H1 (cell line): ENCODE data around the gene CTDP1. TPM values are rescaled to one million over a fixed set of nuclear protein-coding genes. Genes with fewer than 3 reads are reported as not detected.

Source experiments
- CTCF ChIA-PET: fragments of 300-600 bp; sonication (Branson Sonifier 250); formaldehyde crosslinking; loops from one replicate; lab custom pipeline; 2021; ENCODE audit not compliant: partially characterized antibody; lab: Charles Lee
- POLR2A ChIA-PET: fragments of 300-600 bp; sonication (Branson Sonifier 250); formaldehyde crosslinking; loops from one replicate; lab custom pipeline; 2021; ENCODE audit warnings: inconsistent platforms; ENCODE audit not compliant: partially characterized antibody; lab: Charles Lee
- DNase-seq, 2 experiments: peaks; one replicate each; pipeline versions ENCODE4 v3.0.0 to v3.0.0-alpha.2; 2010 to 2022; ENCODE audit warnings: low spot score in 2 of 2, low read depth in 1 of 2, mixed read lengths in 1 of 2
- FAIRE-seq: peaks from 2 replicates; lab custom pipeline; 2011; peaks lifted over from hg19 to GRCh38; lab: Jason Lieb, UNC
- H2AFZ ChIP-seq: 2 replicates; pipeline ENCODE4 v1.8.1; 2012; ENCODE audit warnings: low read length, inconsistent platforms
- H2AK5ac ChIP-seq: 2 replicates; pipeline ENCODE4 v1.6.1; 2013; ENCODE audit warnings: low read depth, low read length
- H2BK120ac ChIP-seq: replicated peaks from 2 replicates; pipeline ENCODE3; 2013; ENCODE audit warnings: low read depth, low read length, inconsistent platforms
- H2BK12ac ChIP-seq: 2 replicates; pipeline ENCODE4 v1.6.1; 2013; ENCODE audit warnings: low read depth, low read length
- H2BK15ac ChIP-seq: 2 replicates; pipeline ENCODE4 v1.6.1; 2013; ENCODE audit warnings: low read length
- H2BK20ac ChIP-seq: 2 replicates; pipeline ENCODE4 v1.6.1; 2013; ENCODE audit warnings: low read length
- H2BK5ac ChIP-seq: 2 replicates; pipeline ENCODE4 v1.6.1; 2013; ENCODE audit warnings: low read depth, low read length
- H3K14ac ChIP-seq: 2 replicates; pipeline ENCODE4 v1.6.1; 2013; ENCODE audit warnings: inconsistent platforms; ENCODE audit not compliant: insufficient read length
- H3K18ac ChIP-seq: 2 replicates; pipeline ENCODE4 v1.6.1; 2013; ENCODE audit warnings: low read length; ENCODE audit errors: extremely low read depth
- H3K23ac ChIP-seq: 2 replicates; pipeline ENCODE4 v1.6.1; 2013; ENCODE audit warnings: inconsistent platforms; ENCODE audit not compliant: insufficient read length
- H3K23me2 ChIP-seq: 2 replicates; pipeline ENCODE4 v1.6.1; 2013; ENCODE audit warnings: low read depth, low read length
- H3K27ac ChIP-seq: 2 replicates; pipeline ENCODE4 v1.6.1; 2011; ENCODE audit warnings: low read depth, low read length, inconsistent platforms
- H3K27me3 ChIP-seq, 4 experiments: replicated peaks in 1 of 4; 1 replicate in 1 of 4; 2 replicates in 3 of 4; pipeline versions ENCODE4 v1.6.1 to v1.8.1; 2011 to 2013; ENCODE audit warnings: low read length in 3 of 4, mild to moderate bottlenecking in 3 of 4, inconsistent platforms in 2 of 4, mixed read lengths in 2 of 4, moderate library complexity in 1 of 4; ENCODE audit not compliant: control insufficient read depth in 3 of 4, insufficient read depth in 3 of 4; ENCODE audit errors: extremely low read depth in 1 of 4
- H3K36me3 ChIP-seq, 4 experiments: 2 replicates each; pipeline versions ENCODE4 v1.6.1 to v1.8.1; 2011 to 2013; ENCODE audit warnings: mild to moderate bottlenecking in 4 of 4, low read length in 3 of 4, moderate library complexity in 2 of 4, control low read depth in 1 of 4, inconsistent platforms in 1 of 4; ENCODE audit not compliant: insufficient read depth in 4 of 4, control insufficient read depth in 2 of 4
- H3K4ac ChIP-seq: replicated peaks from 2 replicates; pipeline ENCODE3; 2013; ENCODE audit warnings: low read length, low read depth, mixed read lengths, inconsistent platforms; ENCODE audit not compliant: insufficient read length
- H3K4me1 ChIP-seq, 4 experiments: replicated peaks in 1 of 4; 1 replicate in 1 of 4; 2 replicates in 3 of 4; pipeline versions ENCODE4 v1.6.1 to v1.8.1; 2011 to 2013; ENCODE audit warnings: low read length in 3 of 4, inconsistent platforms in 2 of 4, mixed read lengths in 1 of 4; ENCODE audit not compliant: insufficient read depth in 4 of 4, control insufficient read depth in 3 of 4
- H3K4me2 ChIP-seq, 2 experiments: 2 replicates each; pipeline versions ENCODE4 v1.6.1 to v1.8.1; 2011 to 2013; ENCODE audit warnings: low read depth in 2 of 2, low read length in 2 of 2, control low read depth in 1 of 2, inconsistent platforms in 1 of 2, mild to moderate bottlenecking in 1 of 2; ENCODE audit not compliant: insufficient read depth in 1 of 2
- H3K4me3 ChIP-seq, 4 experiments: fragments of 200-600, 300-600 bp in 1 of 4; sonication (generic), shearing (Covaris generic), sonication (Bioruptor Twin) in 1 of 4; 2 replicates each; pipeline versions ENCODE4 v1.5.1 to v1.8.1; 2011 to 2016; ENCODE audit warnings: low read length in 4 of 4, low read depth in 3 of 4, control low read depth in 2 of 4, inconsistent platforms in 2 of 4, mild to moderate bottlenecking in 2 of 4, mixed read lengths in 1 of 4, moderate library complexity in 1 of 4; ENCODE audit not compliant: insufficient read depth in 2 of 4; ENCODE audit errors: extremely low read depth in 1 of 4
- H3K56ac ChIP-seq: replicated peaks from 2 replicates; pipeline ENCODE3; 2013; ENCODE audit warnings: low read depth, mild to moderate bottlenecking, mixed read lengths, low read length, inconsistent platforms; ENCODE audit not compliant: insufficient read length
- H3K79me1 ChIP-seq: 2 replicates; pipeline ENCODE4 v1.6.1; 2013; ENCODE audit warnings: low read depth, low read length, control low read depth
- H3K79me2 ChIP-seq, 2 experiments: 2 replicates each; pipeline versions ENCODE4 v1.6.1 to v1.8.1; 2012 to 2013; ENCODE audit warnings: low read length in 2 of 2, mild to moderate bottlenecking in 2 of 2, inconsistent platforms in 1 of 2; ENCODE audit not compliant: insufficient read depth in 2 of 2, control insufficient read depth in 1 of 2
- H3K9ac ChIP-seq, 4 experiments: replicated peaks in 1 of 4; 1 replicate in 1 of 4; 2 replicates in 3 of 4; pipeline versions ENCODE4 v1.6.1 to v1.8.1; 2011 to 2013; ENCODE audit warnings: low read depth in 3 of 4, low read length in 3 of 4, control low read depth in 2 of 4, mild to moderate bottlenecking in 2 of 4, moderate library complexity in 2 of 4, inconsistent platforms in 1 of 4; ENCODE audit errors: extremely low read depth in 1 of 4
- H3K9me3 ChIP-seq, 2 experiments: 2 replicates each; pipeline versions ENCODE4 v1.6.1 to v1.8.1; 2012 to 2013; ENCODE audit warnings: mild to moderate bottlenecking in 2 of 2, moderate library complexity in 2 of 2, control low read depth in 1 of 2, inconsistent platforms in 1 of 2, low read depth in 1 of 2, low read length in 1 of 2, mixed read lengths in 1 of 2; ENCODE audit not compliant: insufficient read depth in 2 of 2
- H4K20me1 ChIP-seq, 2 experiments: replicated peaks in 1 of 2; 2 replicates each; pipeline versions ENCODE3 to v1.8.1; 2011 to 2013; ENCODE audit warnings: inconsistent platforms in 2 of 2, low read length in 2 of 2, mild to moderate bottlenecking in 1 of 2; ENCODE audit not compliant: insufficient read depth in 2 of 2, control insufficient read depth in 1 of 2
- H4K5ac ChIP-seq: 2 replicates; pipeline ENCODE4 v1.6.1; 2013; ENCODE audit warnings: low read length, low read depth, mixed read lengths, inconsistent platforms; ENCODE audit not compliant: insufficient read length
- H4K8ac ChIP-seq: 2 replicates; pipeline ENCODE4 v1.8.0; 2013; ENCODE audit warnings: mild to moderate bottlenecking, moderate library complexity, low read length, inconsistent platforms; ENCODE audit not compliant: insufficient read depth; ENCODE audit errors: extremely low read depth
- H4K91ac ChIP-seq: replicated peaks from 2 replicates; pipeline ENCODE3; 2013; ENCODE audit warnings: low read length, mixed read lengths, inconsistent platforms; ENCODE audit not compliant: insufficient read length
- ATF3 ChIP-seq: IDR thresholded peaks from 2 replicates; pipeline ENCODE4 v1.6.1; 2011; ENCODE audit warnings: low read depth, mild to moderate bottlenecking, low read length; ENCODE audit not compliant: insufficient read depth
- GABPA ChIP-seq: IDR thresholded peaks from 2 replicates; pipeline ENCODE4 v1.6.1; 2011; ENCODE audit warnings: mild to moderate bottlenecking, low read length, moderate library complexity, borderline replicate concordance; ENCODE audit not compliant: insufficient read depth
- WGBS, 2 experiments: shearing (Covaris generic) in 1 of 2; methylation state at CpG; one replicate each; pipeline versions ENCODE4 v1.1.6 to v1.1.7; 2013 to 2015; ENCODE audit warnings: low lambda C conversion rate in 2 of 2, mixed read lengths in 2 of 2, inconsistent platforms in 1 of 2, low coverage in 1 of 2, missing lambda C conversion rate in 1 of 2; ENCODE audit not compliant: insufficient replicate concordance in 2 of 2, insufficient coverage in 1 of 2, insufficient read length in 1 of 2; ENCODE audit errors: extremely low coverage in 1 of 2, missing lambda C conversion rate in 1 of 2; 5-methylcytosine and 5-hydroxymethylcytosine counted together
- polyA plus RNA-seq, 7 experiments: library from polyadenylated mRNA; depleted of rRNA in 3 of 7; stranded (reverse) in 5 of 7; unstranded in 2 of 7; fragments of >200 nt in 5 of 7; fragments of 200-250 nt in 2 of 7; gene quantifications; 1 replicate in 5 of 7; 2 replicates in 1 of 7; 4 replicates in 1 of 7; pipeline versions ENCODE4 v1.2.1 to v1.2.3, GENCODE V29; 2011 to 2013; ENCODE audit warnings: missing spikeins in 2 of 7, mixed read lengths in 2 of 7
- total RNA-seq: library from RNA; stranded (reverse); fragmentation: NEBNext Ultra II Directional; extraction: Animal tissue kit (Norgen Biotek cat#: 25700); gene quantifications from 2 replicates; pipeline ENCODE4 v1.2.1, GENCODE V29; 2021

The CTDP1 gene
- total and polyA plus RNA-seq, 2 of the 8 experiments (the other 6 are each of a cell fraction or from before 2014, with no cell fraction given) = 16.6 to 37.0 TPM

- H4K5ac ChIP-seq = no peak overlapping the region
- no peak for TF ChIP-seq ATF3
- no peak for TF ChIP-seq GABPA
- ChIA-PET POLR2A (no interaction called here), CTCF (interaction anchor here (2.2 kb wide), 1 partner anchor 262 kb away, joined by 7 read pairs; no protein-coding TSS in a partner anchor)
- no peaks in the 10 kb centered on the region for H4K20me1 ChIP-seq
- no peak overlapping the region for H4K8ac ChIP-seq
- H4K91ac ChIP-seq = no peak overlapping the region
- H3K4me3 ChIP-seq = no peak overlapping the region
- H3K14ac ChIP-seq = no peak overlapping the region
- H3K27ac ChIP-seq = no peak overlapping the region
- H2BK120ac ChIP-seq = no peak overlapping the region
- no peaks in the 10 kb centered on the region for H3K9me3 ChIP-seq
- FAIRE-seq (no peak), DNase-seq (peak in 1 of 2 experiments; percentile 11)
- H2AK5ac ChIP-seq = no peak overlapping the region
- peaks cover 0 to 22% (median 13%) of the 10 kb centered on the region in 4 experiments; a peak in 5 of 7 replicates for H3K27me3 ChIP-seq
- H3K79me1 ChIP-seq = no peaks in the 10 kb centered on the region
- H3K23ac ChIP-seq = no peak overlapping the region
- no peak overlapping the region for H2BK20ac ChIP-seq
- no peak overlapping the region for H2BK12ac ChIP-seq
- 93% methylated on average over 7 of the region's 10 CpGs; no CpG with 5 or more reads in 1 of the 2 experiments for WGBS, 2 experiments
- H3K79me2 ChIP-seq = no peaks in the 10 kb centered on the region
- no peak overlapping the region for H2BK5ac ChIP-seq
- no peaks in the 10 kb centered on the region for H3K36me3 ChIP-seq
- H3K4me1 ChIP-seq = peaks cover 0 to 2% (median 0%) of the 10 kb centered on the region in 4 experiments; a peak in 1 of 7 replicates
- H2AFZ ChIP-seq = no peak overlapping the region
- H2BK15ac ChIP-seq = no peak overlapping the region
- no peak overlapping the region for H3K9ac ChIP-seq
- no peak overlapping the region for H3K4me2 ChIP-seq
- no peaks in the 10 kb centered on the region for H3K23me2 ChIP-seq
- H3K56ac ChIP-seq = no peak overlapping the region
- H3K4ac ChIP-seq = no peak overlapping the region
- H3K18ac ChIP-seq = no peak overlapping the region
Measured at GRCh38 chr18:79640875-79641274, 38.7 kb upstream of the CTDP1 start.
